Panc1 (cell line): Measurements from ENCODE around the gene ERCC6L. TPM values are rescaled to one million over a fixed set of nuclear protein-coding genes. Genes with fewer than 3 reads are reported as not detected.

Experiments used
- ATAC-seq: fragments of 200-7000 bp; cut with Tn5 transposase; 2 replicates; pipeline ENCODE4 v1.9.1; 2020; ENCODE audit warnings: mild to moderate bottlenecking, moderate library complexity
- BruUV-seq: library from RNA; stranded (reverse); fragments of 400-500 nt; replicated peaks from 2 replicates; lab custom pipeline; 2021; lab: Mats Ljungman, UMichigan
- CTCF ChIA-PET: fragments of 300-600 bp; sonication (Branson Sonifier 250); formaldehyde crosslinking; loops from one replicate; lab custom pipeline; 2022; ENCODE audit warnings: antibody characterized with exemption; lab: Charles Lee
- POLR2A ChIA-PET: fragments of 300-600 bp; sonication (Branson Sonifier 250); formaldehyde crosslinking; loops from one replicate; lab custom pipeline; 2022; ENCODE audit warnings: antibody characterized with exemption; lab: Charles Lee
- DNase-seq: peaks from one replicate; pipeline ENCODE4 v3.0.0-alpha.2; 2010; ENCODE audit warnings: low read depth, low spot score
- H3K27ac ChIP-seq: 2 replicates; pipeline ENCODE4 v1.5.1; 2011; ENCODE audit warnings: mild to moderate bottlenecking, low read length, inconsistent platforms
- H3K27me3 ChIP-seq: fragments of 200-500 bp; sonication (Bioruptor generic); 2 replicates; pipeline ENCODE4 v1.6.0; 2014; ENCODE audit warnings: low read length, inconsistent platforms; ENCODE audit not compliant: control insufficient read depth, insufficient read depth
- H3K36me3 ChIP-seq: fragments of 200-500 bp; sonication (Bioruptor generic); 2 replicates; pipeline ENCODE4 v1.5.1; 2014; ENCODE audit warnings: inconsistent platforms, mild to moderate bottlenecking, low read length, moderate library complexity; ENCODE audit not compliant: control insufficient read depth, insufficient read depth
- H3K4me1 ChIP-seq: 2 replicates; pipeline ENCODE4 v1.5.1; 2011; ENCODE audit warnings: inconsistent platforms, mild to moderate bottlenecking, low read length, moderate library complexity; ENCODE audit not compliant: control insufficient read depth, insufficient read depth
- H3K4me3 ChIP-seq, 2 experiments: 2 replicates each; pipeline ENCODE4 v1.5.1; 2011 to 2012; ENCODE audit warnings: low read depth in 2 of 2, low read length in 2 of 2, mild to moderate bottlenecking in 2 of 2, inconsistent platforms in 1 of 2, moderate library complexity in 1 of 2
- H3K9me3 ChIP-seq: fragments of 200-500 bp; sonication (Bioruptor generic); 2 replicates; pipeline ENCODE4 v1.5.1; 2014; ENCODE audit warnings: low read depth, mild to moderate bottlenecking, inconsistent platforms, low read length, moderate library complexity; ENCODE audit not compliant: control insufficient read depth, insufficient read depth
- POLR2AphosphoS5 ChIP-seq: IDR thresholded peaks from 2 replicates; pipeline ENCODE4 v1.6.1; 2012; ENCODE audit warnings: mild to moderate bottlenecking, low read depth, low read length, moderate library complexity
- SIN3A ChIP-seq: IDR thresholded peaks from 2 replicates; pipeline ENCODE4 v1.6.1; 2012; ENCODE audit warnings: low read depth, mild to moderate bottlenecking, low read length, moderate library complexity, borderline replicate concordance; ENCODE audit not compliant: insufficient read depth
- TCF7L2 ChIP-seq: IDR thresholded peaks from 2 replicates; pipeline ENCODE4 v1.6.1; 2011; ENCODE audit warnings: mild to moderate bottlenecking, low read depth, low read length, inconsistent platforms
- in situ Hi-C: cut with HindIII; loops from 2 replicates; pipeline ENCODE4 v1.10.0; 2016; ENCODE audit warnings: low sequenced_read_pairs, low pct_unique_long_range_greater_than_20kb
- intact Hi-C: fragments of 100-400 bp; cut with micrococcal nuclease; formaldehyde crosslinking; loops from one replicate; pipeline ENCODE4 v1.10.0; 2022; ENCODE audit not compliant: unreplicated experiment
- total RNA-seq: library from RNA; stranded (reverse); gene quantifications from one replicate; pipeline ENCODE4 v1.2.1, GENCODE V29; 2021; ENCODE audit not compliant: unreplicated experiment
- TF ChIP-seq, protein P1 (sequence below), 2 experiments: IDR thresholded peaks; 2 replicates each; pipeline ENCODE4 v1.6.1; 2011 to 2012; ENCODE audit warnings: low read depth in 2 of 2, control low read depth in 1 of 2, low read length in 1 of 2, mild to moderate bottlenecking in 1 of 2, moderate library complexity in 1 of 2; ENCODE audit not compliant: insufficient read depth in 1 of 2
- TF ChIP-seq, protein P2 (sequence below): fragments of 450-650 bp; IDR thresholded peaks from 2 replicates; pipeline ENCODE4 v1.5.1; 2017; ENCODE audit warnings: mild to moderate bottlenecking

The ERCC6L gene
- total RNA-seq, 1 experiment from 2014 or later: 17.3 TPM

DNA sequence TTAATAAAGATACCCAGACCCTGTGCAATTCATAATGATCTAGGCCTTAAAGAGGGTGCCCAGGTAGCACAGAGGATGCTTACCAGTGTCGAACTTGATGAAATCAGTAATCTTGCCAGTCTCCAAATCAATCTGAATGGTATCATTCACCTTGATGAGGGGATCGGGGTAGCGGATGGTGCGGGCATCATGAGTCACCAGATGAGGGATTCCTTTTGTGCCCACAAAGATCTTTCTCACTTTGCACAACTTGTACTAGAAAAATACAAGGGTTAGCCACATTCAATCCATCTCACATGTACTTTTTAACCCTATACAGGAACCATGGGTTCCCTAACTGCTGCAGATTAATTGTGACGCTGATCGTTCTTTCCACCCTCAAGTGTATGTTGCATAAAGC lies 34.9 kb upstream of the ERCC6L start:
- ChIA-PET POLR2A (no interaction called here), CTCF (no interaction called here)
- Histone ChIP-seq H3K4me1 (peaks cover 38% of the 10 kb centered on the region), H3K36me3 (peaks cover 37% of the 10 kb centered on the region), H3K27me3 (no peaks in the 10 kb centered on the region), H3K27ac (no peak overlapping the region; the same call in 1 of the 2 replicates), H3K4me3 (peak overlapping the region; percentile 91 to 95), H3K9me3 (no peaks in the 10 kb centered on the region)
- in situ Hi-C loops (no loop called here), intact Hi-C loops (no loop called here)
- BruUV-seq: no TSS peak
- DNase-seq: no peak
- TF ChIP-seq TCF7L2 (no peak), SIN3A (no peak), POLR2AphosphoS5 (no peak)
- TF ChIP-seq, protein P1, sequence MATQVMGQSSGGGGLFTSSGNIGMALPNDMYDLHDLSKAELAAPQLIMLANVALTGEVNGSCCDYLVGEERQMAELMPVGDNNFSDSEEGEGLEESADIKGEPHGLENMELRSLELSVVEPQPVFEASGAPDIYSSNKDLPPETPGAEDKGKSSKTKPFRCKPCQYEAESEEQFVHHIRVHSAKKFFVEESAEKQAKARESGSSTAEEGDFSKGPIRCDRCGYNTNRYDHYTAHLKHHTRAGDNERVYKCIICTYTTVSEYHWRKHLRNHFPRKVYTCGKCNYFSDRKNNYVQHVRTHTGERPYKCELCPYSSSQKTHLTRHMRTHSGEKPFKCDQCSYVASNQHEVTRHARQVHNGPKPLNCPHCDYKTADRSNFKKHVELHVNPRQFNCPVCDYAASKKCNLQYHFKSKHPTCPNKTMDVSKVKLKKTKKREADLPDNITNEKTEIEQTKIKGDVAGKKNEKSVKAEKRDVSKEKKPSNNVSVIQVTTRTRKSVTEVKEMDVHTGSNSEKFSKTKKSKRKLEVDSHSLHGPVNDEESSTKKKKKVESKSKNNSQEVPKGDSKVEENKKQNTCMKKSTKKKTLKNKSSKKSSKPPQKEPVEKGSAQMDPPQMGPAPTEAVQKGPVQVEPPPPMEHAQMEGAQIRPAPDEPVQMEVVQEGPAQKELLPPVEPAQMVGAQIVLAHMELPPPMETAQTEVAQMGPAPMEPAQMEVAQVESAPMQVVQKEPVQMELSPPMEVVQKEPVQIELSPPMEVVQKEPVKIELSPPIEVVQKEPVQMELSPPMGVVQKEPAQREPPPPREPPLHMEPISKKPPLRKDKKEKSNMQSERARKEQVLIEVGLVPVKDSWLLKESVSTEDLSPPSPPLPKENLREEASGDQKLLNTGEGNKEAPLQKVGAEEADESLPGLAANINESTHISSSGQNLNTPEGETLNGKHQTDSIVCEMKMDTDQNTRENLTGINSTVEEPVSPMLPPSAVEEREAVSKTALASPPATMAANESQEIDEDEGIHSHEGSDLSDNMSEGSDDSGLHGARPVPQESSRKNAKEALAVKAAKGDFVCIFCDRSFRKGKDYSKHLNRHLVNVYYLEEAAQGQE (IDR thresholded peaks at IDR 0.05; ENCODE audit: insufficient read depth in 1 of 2, low read depth in 2 of 2, low read length in 1 of 2): no peak
- TF ChIP-seq, protein P2, sequence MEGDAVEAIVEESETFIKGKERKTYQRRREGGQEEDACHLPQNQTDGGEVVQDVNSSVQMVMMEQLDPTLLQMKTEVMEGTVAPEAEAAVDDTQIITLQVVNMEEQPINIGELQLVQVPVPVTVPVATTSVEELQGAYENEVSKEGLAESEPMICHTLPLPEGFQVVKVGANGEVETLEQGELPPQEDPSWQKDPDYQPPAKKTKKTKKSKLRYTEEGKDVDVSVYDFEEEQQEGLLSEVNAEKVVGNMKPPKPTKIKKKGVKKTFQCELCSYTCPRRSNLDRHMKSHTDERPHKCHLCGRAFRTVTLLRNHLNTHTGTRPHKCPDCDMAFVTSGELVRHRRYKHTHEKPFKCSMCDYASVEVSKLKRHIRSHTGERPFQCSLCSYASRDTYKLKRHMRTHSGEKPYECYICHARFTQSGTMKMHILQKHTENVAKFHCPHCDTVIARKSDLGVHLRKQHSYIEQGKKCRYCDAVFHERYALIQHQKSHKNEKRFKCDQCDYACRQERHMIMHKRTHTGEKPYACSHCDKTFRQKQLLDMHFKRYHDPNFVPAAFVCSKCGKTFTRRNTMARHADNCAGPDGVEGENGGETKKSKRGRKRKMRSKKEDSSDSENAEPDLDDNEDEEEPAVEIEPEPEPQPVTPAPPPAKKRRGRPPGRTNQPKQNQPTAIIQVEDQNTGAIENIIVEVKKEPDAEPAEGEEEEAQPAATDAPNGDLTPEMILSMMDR: no peak
- no peak for ATAC-seq

DNA sequence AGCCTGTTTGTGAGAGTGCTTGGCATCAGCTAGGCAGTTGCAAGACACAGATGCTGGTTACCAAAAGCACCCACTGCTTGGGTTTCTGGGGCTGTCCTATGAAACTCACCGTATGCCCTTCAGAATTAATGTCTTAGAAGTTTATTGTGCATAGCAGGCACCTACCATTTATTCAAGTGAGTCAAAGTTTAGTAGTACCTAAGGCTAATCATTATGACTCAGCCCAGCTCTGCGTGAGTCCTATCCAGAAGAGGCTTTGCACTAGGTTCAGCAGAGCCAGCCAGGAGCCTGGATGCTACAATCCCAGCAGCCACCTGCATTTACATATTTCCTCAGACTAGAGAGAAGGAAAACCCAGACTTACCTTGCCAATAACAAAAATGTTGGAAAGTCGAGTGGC lies 34.0 kb upstream of the ERCC6L start:
- H3K27ac ChIP-seq: no peak overlapping the region
- DNase-seq (no peak), ATAC-seq (no peak)
- H3K9me3 ChIP-seq: no peaks in the 10 kb centered on the region
- TF ChIP-seq POLR2AphosphoS5: no peak
- no TSS peak for BruUV-seq
- intact Hi-C loops (no loop called here), in situ Hi-C loops (no loop called here)
- H3K4me3 ChIP-seq: no peak overlapping the region
- no peaks in the 10 kb centered on the region for H3K27me3 ChIP-seq
- ChIA-PET POLR2A (no interaction called here), CTCF (interaction anchor here (0.7 kb wide), 1 partner anchor 366 kb away, joined by 3 read pairs; no protein-coding TSS in a partner anchor)
- H3K36me3 ChIP-seq: peaks cover 40% of the 10 kb centered on the region
- peaks cover 38% of the 10 kb centered on the region for H3K4me1 ChIP-seq

DNA sequence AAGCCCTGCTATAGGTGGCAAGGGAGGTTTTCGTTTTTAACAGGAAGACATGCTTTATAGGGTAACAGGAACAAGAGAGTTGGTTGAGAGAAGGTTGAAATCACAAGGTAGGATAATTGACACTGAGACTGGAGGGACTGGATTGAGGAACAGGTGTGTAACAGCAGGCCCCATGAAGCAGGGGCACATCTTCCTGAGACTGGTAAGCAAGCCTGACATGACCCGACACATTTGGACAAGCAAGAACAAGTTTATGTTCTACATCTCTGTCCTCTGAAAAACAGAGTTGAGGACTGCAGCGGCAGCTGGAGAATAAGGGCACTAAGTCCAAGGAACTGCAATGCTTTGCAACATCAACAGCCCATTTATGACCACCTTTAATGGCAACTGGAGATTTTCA lies 33.0 kb upstream of the ERCC6L start:
- in situ Hi-C loops: no loop called here
- TF ChIP-seq, protein P2: no peak
- no peak for TF ChIP-seq SIN3A
- TF ChIP-seq POLR2AphosphoS5: no peak; the same call in 1 of the 2 replicates
- TF ChIP-seq, protein P1 (IDR thresholded peaks at IDR 0.05; ENCODE audit: insufficient read depth in 1 of 2, low read depth in 2 of 2, low read length in 1 of 2): no peak
- no peak for TF ChIP-seq TCF7L2
- BruUV-seq: no TSS peak
- H3K9me3 ChIP-seq: no peaks in the 10 kb centered on the region
- H3K4me1 ChIP-seq: peaks cover 38% of the 10 kb centered on the region
- H3K36me3 ChIP-seq: peaks cover 40% of the 10 kb centered on the region
- ATAC-seq: no peak
- CTCF ChIA-PET: no interaction called here
- intact Hi-C loops: no loop called here
- DNase-seq: no peak
- POLR2A ChIA-PET: no interaction called here
- H3K4me3 ChIP-seq: no peak overlapping the region
- no peak overlapping the region for H3K27ac ChIP-seq
- H3K27me3 ChIP-seq: no peaks in the 10 kb centered on the region
